Type B pancreatic cell (in vitro differentiated cells): ENCODE results near the gene RHOXF2B. TPM values are rescaled to one million over a fixed set of nuclear protein-coding genes. Genes with fewer than 3 reads are reported as not detected.
"Not testable (repeated sequence)": the region's sequence is repeated elsewhere in the genome, so short reads cannot be mapped to it uniquely, and the experiment has no call there.

Experiments
- DNase-seq: peaks from one replicate; pipeline ENCODE4 v3.0.0; 2021; ENCODE audit warnings: mixed read lengths; ENCODE audit not compliant: unreplicated experiment; ENCODE audit errors: extremely low spot score
- H3K27ac Mint-ChIP-seq: 2 replicates; pipeline ENCODE4 v1.8.0; 2021; ENCODE audit warnings: mild to moderate bottlenecking, mixed read lengths
- H3K27me3 Mint-ChIP-seq: 2 replicates; pipeline ENCODE4 v1.8.0; 2021; ENCODE audit warnings: mixed read lengths
- H3K36me3 Mint-ChIP-seq: 2 replicates; pipeline ENCODE4 v1.8.0; 2021; ENCODE audit warnings: mixed read lengths
- H3K4me1 Mint-ChIP-seq: one replicate; pipeline ENCODE4 v1.8.0; 2021; ENCODE audit warnings: mixed read lengths; ENCODE audit not compliant: unreplicated experiment
- H3K4me3 Mint-ChIP-seq: 2 replicates; pipeline ENCODE4 v1.8.0; 2021; ENCODE audit warnings: mild to moderate bottlenecking, mixed read lengths
- H3K9me3 Mint-ChIP-seq: 2 replicates; pipeline ENCODE4 v1.8.0; 2021; ENCODE audit warnings: mixed read lengths
- total RNA-seq: library from RNA; stranded (reverse); gene quantifications from 2 replicates; pipeline ENCODE4 v1.2.1, GENCODE V29; 2021; ENCODE audit warnings: low replicate concordance
- TF ChIP-seq, protein P1 (sequence below): fragments of 200-600 bp; sonication (generic); conservative IDR thresholded peaks from 2 replicates; pipeline ENCODE4 v1.5.0; 2021; ENCODE audit warnings: antibody characterized with exemption, mild to moderate bottlenecking

RHOXF2B gene
- total RNA-seq, 1 donor from 2014 or later = not detected

DNA sequence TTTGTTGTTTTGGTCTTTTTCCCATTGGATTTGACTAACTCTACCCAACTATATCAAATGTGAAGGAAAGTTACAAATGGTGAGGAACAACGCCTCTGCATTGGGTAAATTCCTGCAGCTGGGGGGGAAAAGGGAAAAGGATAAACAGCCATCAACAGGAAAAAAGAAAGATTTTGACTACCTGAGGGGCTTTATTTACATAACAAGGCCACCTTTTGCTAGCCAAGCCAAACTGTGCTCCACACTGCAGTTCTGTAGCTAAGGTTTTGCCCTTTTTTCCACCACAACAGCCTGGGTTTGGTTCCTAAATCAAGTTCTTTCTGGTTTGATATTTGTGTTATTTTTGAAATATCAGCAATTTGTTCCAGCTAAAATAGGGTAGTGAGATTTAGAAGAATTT is 40.8 kb downstream of the RHOXF2B start:
- no peaks in the 10 kb centered on the region for H3K36me3 Mint-ChIP-seq
- no peak for DNase-seq
- no peaks in the 10 kb centered on the region for H3K27me3 Mint-ChIP-seq
- H3K27ac Mint-ChIP-seq = no peak overlapping the region
- no peaks in the 10 kb centered on the region for H3K4me1 Mint-ChIP-seq
- TF ChIP-seq, protein P1, sequence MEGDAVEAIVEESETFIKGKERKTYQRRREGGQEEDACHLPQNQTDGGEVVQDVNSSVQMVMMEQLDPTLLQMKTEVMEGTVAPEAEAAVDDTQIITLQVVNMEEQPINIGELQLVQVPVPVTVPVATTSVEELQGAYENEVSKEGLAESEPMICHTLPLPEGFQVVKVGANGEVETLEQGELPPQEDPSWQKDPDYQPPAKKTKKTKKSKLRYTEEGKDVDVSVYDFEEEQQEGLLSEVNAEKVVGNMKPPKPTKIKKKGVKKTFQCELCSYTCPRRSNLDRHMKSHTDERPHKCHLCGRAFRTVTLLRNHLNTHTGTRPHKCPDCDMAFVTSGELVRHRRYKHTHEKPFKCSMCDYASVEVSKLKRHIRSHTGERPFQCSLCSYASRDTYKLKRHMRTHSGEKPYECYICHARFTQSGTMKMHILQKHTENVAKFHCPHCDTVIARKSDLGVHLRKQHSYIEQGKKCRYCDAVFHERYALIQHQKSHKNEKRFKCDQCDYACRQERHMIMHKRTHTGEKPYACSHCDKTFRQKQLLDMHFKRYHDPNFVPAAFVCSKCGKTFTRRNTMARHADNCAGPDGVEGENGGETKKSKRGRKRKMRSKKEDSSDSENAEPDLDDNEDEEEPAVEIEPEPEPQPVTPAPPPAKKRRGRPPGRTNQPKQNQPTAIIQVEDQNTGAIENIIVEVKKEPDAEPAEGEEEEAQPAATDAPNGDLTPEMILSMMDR = no peak
- no peak overlapping the region for H3K4me3 Mint-ChIP-seq
- H3K9me3 Mint-ChIP-seq = no peaks in the 10 kb centered on the region

- H3K4me3 Mint-ChIP-seq, H3K4me1 Mint-ChIP-seq, H3K9me3 Mint-ChIP-seq, H3K27ac Mint-ChIP-seq, H3K36me3 Mint-ChIP-seq, H3K27me3 Mint-ChIP-seq, DNase-seq: not testable (repeated sequence)
Observed at GRCh38 chrX:120035522-120036309, 41.8 kb downstream of the RHOXF2B start.

DNA sequence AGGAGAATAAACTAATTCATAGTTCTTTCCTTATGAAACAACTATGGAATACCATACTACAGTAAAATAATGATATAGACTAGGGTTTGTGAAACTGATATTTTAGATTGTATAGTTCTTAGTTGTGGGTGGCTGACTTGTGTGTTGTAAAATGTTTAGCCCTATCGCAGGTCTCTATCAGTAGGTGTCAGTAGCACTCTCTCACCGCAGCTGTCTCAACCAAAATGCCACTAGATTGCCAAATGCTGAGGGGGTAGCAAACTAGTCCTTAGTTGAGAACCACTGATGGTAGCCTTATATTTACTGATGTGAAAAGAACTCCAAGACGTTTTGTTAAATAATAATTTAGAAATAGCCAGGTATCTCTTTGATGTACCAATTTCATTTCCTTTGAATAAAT is 48.1 kb downstream of the RHOXF2B start:
- no peaks in the 10 kb centered on the region for H3K4me1 Mint-ChIP-seq

DNA sequence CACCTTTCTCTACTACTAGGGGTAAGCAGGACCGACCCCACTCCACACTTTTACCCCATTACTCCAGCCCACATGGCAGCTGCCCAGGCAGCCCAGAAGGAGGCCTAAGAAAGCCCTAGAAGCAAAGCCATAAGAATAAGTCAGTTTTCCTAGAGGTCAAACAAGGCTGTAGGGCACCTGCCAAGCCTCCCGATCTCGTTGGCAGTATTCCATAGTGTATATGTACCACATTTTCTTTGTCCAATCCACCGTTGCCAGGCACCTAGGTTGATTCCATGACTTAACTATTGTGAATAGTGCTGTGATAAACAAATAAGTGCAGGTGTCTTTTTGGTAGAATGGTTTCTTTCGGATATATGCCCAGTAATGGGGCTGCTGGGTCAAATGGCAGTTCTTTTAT is 54.2 kb downstream of the RHOXF2B start:
- H3K27ac Mint-ChIP-seq = no peak overlapping the region
- TF ChIP-seq, protein P1 = no peak
- no peaks in the 10 kb centered on the region for H3K4me1 Mint-ChIP-seq
- H3K36me3 Mint-ChIP-seq = no peaks in the 10 kb centered on the region
- peaks cover 15% of the 10 kb centered on the region for H3K27me3 Mint-ChIP-seq
- no peak for DNase-seq
- H3K4me3 Mint-ChIP-seq = no peak overlapping the region
- H3K9me3 Mint-ChIP-seq = no peaks in the 10 kb centered on the region

More for the DNA sequence above, 48.1 kb downstream of the RHOXF2B start:
- Mint-ChIP-seq H3K4me3 (no peak overlapping the region), H3K27ac (no peak overlapping the region), H3K36me3 (no peaks in the 10 kb centered on the region), H3K27me3 (peaks cover 3% of the 10 kb centered on the region), H3K9me3 (no peaks in the 10 kb centered on the region)
- no peak for DNase-seq
- TF ChIP-seq, protein P1 = no peak

DNA sequence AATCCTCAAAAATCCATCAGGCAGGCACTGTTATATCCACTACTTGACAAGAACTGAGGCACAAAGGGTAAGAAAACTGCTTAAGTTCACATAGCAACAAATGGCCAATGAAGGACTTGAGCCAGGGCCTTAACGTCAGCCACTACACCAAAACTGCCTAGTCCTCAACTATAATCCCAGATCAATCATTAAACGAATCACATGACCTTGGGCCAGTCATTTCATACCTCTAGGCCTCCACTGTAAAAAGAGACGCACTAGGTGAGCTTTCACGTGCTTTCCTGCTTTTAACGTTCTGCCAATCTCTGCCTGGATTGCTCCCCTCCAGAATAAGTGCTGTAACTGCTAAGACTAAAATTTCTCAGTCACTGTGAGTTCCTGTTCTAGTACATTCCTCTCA is 54.7 kb downstream of the RHOXF2B start:
- H3K4me1 Mint-ChIP-seq = no peaks in the 10 kb centered on the region
- no peak overlapping the region for H3K27ac Mint-ChIP-seq
- peaks cover 20% of the 10 kb centered on the region for H3K27me3 Mint-ChIP-seq
- no peak overlapping the region for H3K4me3 Mint-ChIP-seq
- no peaks in the 10 kb centered on the region for H3K36me3 Mint-ChIP-seq
- TF ChIP-seq, protein P1 = no peak
- no peak for DNase-seq
- no peaks in the 10 kb centered on the region for H3K9me3 Mint-ChIP-seq

Other genes starting within 250 kb of the RHOXF2B start
- gene UPF3B, start 224.7 kb downstream of the RHOXF2B start, total RNA-seq = 12.4 and 16.4 TPM in 2 replicates
- gene RNF113A, start 206.0 kb downstream of the RHOXF2B start, total RNA-seq = 12.7 and 16.9 TPM in 2 replicates
- 81.9 and 117 TPM in 2 replicates for gene NDUFA1, start 205.9 kb downstream of the RHOXF2B start, total RNA-seq
- 0.92 TPM in 1 of 2 replicates, not detected in the other for gene AKAP14, start 181.8 kb downstream of the RHOXF2B start, total RNA-seq
- gene NKAP, start 133.9 kb downstream of the RHOXF2B start, total RNA-seq = 7.0 and 9.1 TPM in 2 replicates
- not detected in 2 replicates for gene RHOXF1, start 38.2 kb upstream of the RHOXF2B start, total RNA-seq
- not detected in 2 replicates for gene RHOXF2, start 80.9 kb upstream of the RHOXF2B start, total RNA-seq
- 25.7 and 27.8 TPM in 2 replicates for gene ZBTB33, start 173.1 kb upstream of the RHOXF2B start, total RNA-seq
- 0.38 and 2.4 TPM in 2 replicates for gene TMEM255A, start 233.8 kb upstream of the RHOXF2B start, total RNA-seq